Heart right ventricle (tissue), 16 donors: Measurements from ENCODE around the gene IKZF3. TPM values are rescaled to one million over a fixed set of nuclear protein-coding genes. Genes with fewer than 3 reads are reported as not detected.

ENCODE experiments used
- ATAC-seq, 8 donors: fragments of 200-7000 bp; cut with Tn5 transposase; one replicate each; pipeline ENCODE4 v1.9.1; 2020; ENCODE audit warnings: mild to moderate bottlenecking in 8 of 8, moderate library complexity in 8 of 8, moderate number of reproducible peaks in 1 of 8
- DNase-seq, 2 donors: peaks; one replicate each; pipeline ENCODE4 v3.0.0-alpha.2; 2020
- H3K27ac ChIP-seq, 10 donors: fragments of 200-600 bp; sonication (generic) in 2 of 10; one replicate each; pipeline versions ENCODE4 v1.5.0 to v1.8.0; 2020 to 2022; ENCODE audit warnings: mild to moderate bottlenecking in 3 of 10
- H3K27me3 ChIP-seq, 7 donors: fragments of 200-600 bp; one replicate each; pipeline ENCODE4 v1.8.0; 2021 to 2022; ENCODE audit warnings: mild to moderate bottlenecking in 2 of 7
- H3K36me3 ChIP-seq, 9 donors: fragments of 200-600 bp; sonication (generic) in 1 of 9; one replicate each; pipeline versions ENCODE4 v1.5.0 to v1.8.0; 2020 to 2022; ENCODE audit warnings: mild to moderate bottlenecking in 2 of 9
- H3K4me1 ChIP-seq, 9 donors: fragments of 200-600 bp; sonication (generic) in 1 of 9; one replicate each; pipeline versions ENCODE4 v1.5.0 to v1.8.0; 2020 to 2022; ENCODE audit warnings: mild to moderate bottlenecking in 4 of 9
- H3K4me3 ChIP-seq, 10 donors: fragments of 200-600 bp; sonication (generic) in 2 of 10; one replicate each; pipeline versions ENCODE4 v1.5.0 to v1.8.0; 2020 to 2022; ENCODE audit warnings: mild to moderate bottlenecking in 7 of 10, moderate library complexity in 2 of 10
- H3K9me3 ChIP-seq, 11 donors: fragments of 200-600 bp in 10 of 11; sonication (generic) in 2 of 11; one replicate each; pipeline versions ENCODE4 v1.5.0 to v1.8.0; 2013 to 2022; ENCODE audit warnings: mild to moderate bottlenecking in 2 of 11, control low read depth in 1 of 11, moderate library complexity in 1 of 11
- CTCF ChIP-seq, 9 donors: fragments of 200-600 bp; sonication (generic) in 2 of 9; IDR thresholded peaks; one replicate each; pipeline versions ENCODE4 v1.5.0 to v1.8.0; 2021 to 2022; ENCODE audit warnings: antibody characterized with exemption in 9 of 9, mild to moderate bottlenecking in 5 of 9, moderate library complexity in 1 of 9
- WGBS, 2 donors: extraction: QIAGEN DNeasy Blood & Tissue Kit; methylation state at CpG; one replicate each; pipeline ENCODE4 v1.1.7; 2013; ENCODE audit warnings: inconsistent platforms in 1 of 2; 5-methylcytosine and 5-hydroxymethylcytosine counted together
- intact Hi-C, 10 donors: fragments of 100-400 bp; cut with DNase I; formaldehyde crosslinking; loops; one replicate each; pipeline versions ENCODE4 v1.11.1 to v1.14.2; 2022
- polyA plus RNA-seq, 2 donors: library from polyadenylated mRNA; stranded (reverse); fragments of 200-250 nt; gene quantifications; one replicate each; pipeline ENCODE4 v1.2.3, GENCODE V29; 2013
- total RNA-seq, 10 donors: library from RNA; stranded (reverse); fragmentation: NEBNext Ultra II Directional in 3 of 10; extraction: Animal tissue kit (Norgen Biotek cat#: 25700) in 3 of 10; gene quantifications; one replicate each; pipeline versions ENCODE4 v1.2.1 to v1.2.4, GENCODE V29; 2021 to 2023
- donor health status: Arrhythmogenic right ventricular cardiomyopathy.
- donor health status: ischemic (EF 13 %, LVEDD 7.1; RV severe dilation, severe dysfunction).
- donor health status: healthy with polysubstance abuse.
- donor health status: DM: no; HTN: yes; CAD: no.
- donor health status: DM: no; HTN: no; CAD: no.
- donor health status: ischemic (EF 25% LVEDD 6.9; RV normal size, moderate dysfunction).
- donor health status: ischemic (EF 25% LVEDD 5.7; RV mildly dilated, moderate dysfunction).
- donor health status: healthy.
- donor health status: DM: yes; HTN: yes; CAD: no.
- donor health status: Ischemic cardiomyopathy.
- donor health status: ischemic (EF 35%, LVEDD 5.7; RV mildly dilated, moderate dysfunction).
- donor health status: nonischemic (EF 11% LVEDD 7.7; RV severe dilation, severe dysfunction).
- donor health status: DM: yes; HTN: yes; CAD: no.
- donor health status: PGD.
- donor health status: ischemic (EF 29% LVEDD 5.4; RV normal size, mild dysfunction).
- donor health status: nonischemic (EF 23%, LVEDD 6.1; RV moderate dilation, normal function).

Gene IKZF3
- total and polyA plus RNA-seq, 12 donors: 0.06 to 5.0 (median 0.26) TPM

DNA sequence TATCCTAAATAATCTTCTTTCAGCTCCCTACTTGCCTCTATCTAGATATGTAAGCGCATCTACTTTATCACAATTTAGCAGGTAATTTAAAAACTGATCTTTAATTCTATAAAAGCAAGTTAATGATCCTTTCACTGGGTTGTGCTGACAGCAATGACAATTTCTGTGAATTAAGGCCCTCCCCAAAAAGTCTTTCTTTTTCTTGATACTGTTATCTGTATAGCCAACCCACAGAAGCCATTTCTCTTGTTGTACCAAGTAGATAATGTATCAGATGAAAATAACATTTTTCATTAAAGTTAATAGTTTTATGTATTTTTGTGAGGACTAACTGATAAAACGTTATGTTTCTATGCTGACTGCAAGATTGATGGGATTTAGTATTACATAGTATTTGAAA lies 7.7 kb upstream of the IKZF3 start:
- H3K27me3 ChIP-seq: peaks cover 0 to 58% (median 41%) of the 10 kb centered on the region in 7 donors
- H3K36me3 ChIP-seq: no peaks in the 10 kb centered on the region
- 64 to 74% methylated on average over 2 of the region's 2 CpGs for WGBS, 2 donors
- no peak for ATAC-seq
- DNase-seq: no peak
- no peak overlapping the region for H3K4me3 ChIP-seq
- no peaks in the 10 kb centered on the region for H3K4me1 ChIP-seq
- H3K27ac ChIP-seq: no peak overlapping the region
- H3K9me3 ChIP-seq: peaks cover 0 to 8% (median 0%) of the 10 kb centered on the region in 11 donors
- intact Hi-C loops: loop anchor here in 4 of 10 donors (2.0 to 5.0 kb wide), 2 partner anchors 109 to 110 kb away; partner anchors contain the start of gene PSMD3 (in 4 of the 4)
- no peak for TF ChIP-seq CTCF (IDR thresholded peaks at IDR 0.05)

DNA sequence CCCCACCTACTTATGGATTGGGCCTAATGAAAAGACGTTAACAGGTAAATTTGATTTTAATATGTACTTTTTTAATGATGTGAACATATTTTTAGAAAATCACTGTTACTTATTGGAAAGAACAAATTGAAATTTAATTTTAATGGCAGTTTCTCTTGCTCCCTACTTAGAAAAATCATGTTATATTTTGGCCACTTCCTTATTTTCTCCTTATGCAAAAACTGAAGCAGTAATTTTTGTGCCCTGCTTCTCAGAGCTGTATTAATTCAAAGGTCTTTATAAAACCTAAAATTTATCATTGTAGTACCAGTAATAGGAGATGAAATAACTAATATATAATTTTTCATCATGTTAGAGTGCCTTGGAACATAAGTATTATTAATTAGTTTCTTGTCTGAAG lies 6.7 kb upstream of the IKZF3 start:
- ATAC-seq: no peak
- WGBS, 2 donors: 94 to 96% methylated on average over 1 of the region's 1 CpG
- intact Hi-C loops: loop anchor here in 3 of 10 donors (5.0 kb wide), 1 partner anchor 112 kb away; the partner anchor contains the start of gene PSMD3 (in 3 of the 3)

GRCh38 chr17:39868554-39868942 lies 4.4 kb upstream of the IKZF3 start:
- ATAC-seq (no peak), DNase-seq (no peak)
- no peak for TF ChIP-seq CTCF (IDR thresholded peaks at IDR 0.05)
- 63 to 70% methylated on average over 17 of the region's 17 CpGs for WGBS, 2 donors
- intact Hi-C loops: loop anchor here in 1 of 10 donors (10.0 kb wide), 1 partner anchor 106 kb away; no protein-coding TSS in a partner anchor
- H3K9me3 ChIP-seq: peaks cover 0 to 8% (median 0%) of the 10 kb centered on the region in 11 donors
- no peak overlapping the region for H3K4me3 ChIP-seq
- H3K27ac ChIP-seq: no peak overlapping the region
- peaks cover 7 to 72% (median 62%) of the 10 kb centered on the region in 7 donors for H3K27me3 ChIP-seq
- peaks cover 0 to 29% (median 7%) of the 10 kb centered on the region in 9 donors for H3K4me1 ChIP-seq
- H3K36me3 ChIP-seq: no peaks in the 10 kb centered on the region

More for the DNA sequence above, 6.7 kb upstream of the IKZF3 start:
- Histone ChIP-seq H3K36me3 (no peaks in the 10 kb centered on the region), H3K4me1 (peaks cover 0 to 7% (median 0%) of the 10 kb centered on the region in 9 donors), H3K27me3 (peaks cover 0 to 65% (median 47%) of the 10 kb centered on the region in 7 donors), H3K9me3 (peaks cover 0 to 8% (median 0%) of the 10 kb centered on the region in 11 donors), H3K4me3 (no peak overlapping the region), H3K27ac (no peak overlapping the region)
- TF ChIP-seq CTCF (IDR thresholded peaks at IDR 0.05): no peak
- no peak for DNase-seq

DNA sequence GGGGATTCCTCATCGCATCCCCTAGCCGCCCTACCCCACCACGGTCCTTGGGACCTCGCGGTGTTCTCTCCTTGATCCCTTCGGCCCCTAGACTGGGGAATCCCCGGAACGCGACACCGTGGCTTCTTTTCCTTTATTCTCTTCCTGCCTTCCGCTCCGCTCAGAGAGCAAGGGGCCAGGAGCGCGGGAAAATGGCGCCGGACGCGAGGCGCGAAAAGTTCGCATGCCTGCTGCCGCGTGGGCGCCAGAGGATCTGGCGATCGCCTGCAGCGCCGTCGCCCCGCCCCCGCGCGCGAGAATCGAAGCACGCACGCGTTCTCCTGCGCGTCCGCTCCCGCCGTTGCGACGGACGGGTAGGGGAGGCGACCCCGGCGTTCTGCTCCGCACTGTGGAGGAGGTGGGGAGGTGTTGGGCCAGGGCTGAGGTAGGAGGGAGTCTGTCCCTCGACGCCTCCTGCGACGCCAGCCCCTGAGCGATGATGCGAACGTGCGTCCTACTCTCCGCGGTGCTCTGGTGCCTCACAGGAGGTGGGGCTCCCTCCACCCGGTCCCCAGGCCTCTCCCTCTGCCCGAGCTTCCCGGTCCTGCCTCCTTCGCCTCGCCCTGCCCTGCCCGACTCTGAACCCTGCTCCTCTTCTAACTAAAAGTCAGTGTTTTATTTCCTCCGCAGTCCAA lies 3.9 kb upstream of the IKZF3 start, which contains the start of gene ZPBP2:
ZPBP2 (plus strand) TSS at position 323 of the 674 bp plus-strand sequence; CDS start at position 476, 153 bp downstream.
- DNase-seq (no peak), ATAC-seq (no peak)
- peaks cover 0 to 8% (median 0%) of the 10 kb centered on the region in 11 donors for H3K9me3 ChIP-seq
- H3K27ac ChIP-seq: peak within 1 kb of the TSS in 1 of 10 donors; percentile 64
- H3K4me3 ChIP-seq: peak within 1 kb of the TSS in 1 of 10 donors; percentile 31
- intact Hi-C loops: loop anchor here in 1 of 10 donors (10.0 kb wide), 1 partner anchor 107 kb away; no protein-coding TSS in a partner anchor
- no peak for TF ChIP-seq CTCF (IDR thresholded peaks at IDR 0.05)
- H3K4me1 ChIP-seq: peaks cover 0 to 33% (median 7%) of the 10 kb centered on the region in 9 donors
- H3K27me3 ChIP-seq: peaks cover 11 to 72% (median 67%) of the 10 kb centered on the region in 7 donors
- WGBS, 2 donors: 13 to 16% methylated on average over 63 to 67 of the region's 67 CpGs
- H3K36me3 ChIP-seq: no peaks in the 10 kb centered on the region
